ENCODE data around the gene ZNF8. TPM values are rescaled to one million over a fixed set of nuclear protein-coding genes. Genes with fewer than 3 reads are reported as not detected.

ZNF8 gene
- total and polyA plus RNA-seq, 7 donors, result 0.35 to 2.5 (median 1.5) TPM

DNA sequence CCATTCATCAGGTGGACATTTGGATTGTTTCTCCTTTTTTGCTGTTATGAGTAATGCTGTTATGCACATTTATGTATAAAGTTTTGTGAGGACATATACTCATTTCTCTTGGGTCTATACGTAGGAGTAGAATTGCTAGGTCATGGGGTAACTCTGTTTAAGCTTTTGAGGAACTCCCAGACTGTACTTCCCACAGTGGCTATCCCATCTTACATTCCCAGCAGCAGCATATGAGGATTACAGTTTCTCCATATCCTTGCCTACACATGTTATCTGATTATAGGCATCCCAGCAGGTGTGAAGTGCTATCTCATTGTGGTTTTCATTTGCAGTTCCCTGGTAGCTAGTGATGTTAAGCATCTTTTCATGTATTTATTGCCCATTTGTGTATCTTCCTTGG lies 53.9 kb downstream of the ZNF8 start:
- Histone ChIP-seq H3K36me3 (ENCODE audit: insufficient read depth in 1 of 2, low read depth in 1 of 2) (peaks cover 9 to 27% of the 10 kb centered on the region in 2 donors), H3K4me1 (peaks cover 14% of the 10 kb centered on the region), H3K9me3 (no peaks in the 10 kb centered on the region), H3K27ac (no peak overlapping the region), H3K4me3 (no peak overlapping the region), H3K27me3 (ENCODE audit: insufficient read depth in 3 of 3, low read length in 2 of 3) (no peaks in the 10 kb centered on the region)
- DNase-seq (no peak), ATAC-seq (no peak)
- TF ChIP-seq, protein P1, sequence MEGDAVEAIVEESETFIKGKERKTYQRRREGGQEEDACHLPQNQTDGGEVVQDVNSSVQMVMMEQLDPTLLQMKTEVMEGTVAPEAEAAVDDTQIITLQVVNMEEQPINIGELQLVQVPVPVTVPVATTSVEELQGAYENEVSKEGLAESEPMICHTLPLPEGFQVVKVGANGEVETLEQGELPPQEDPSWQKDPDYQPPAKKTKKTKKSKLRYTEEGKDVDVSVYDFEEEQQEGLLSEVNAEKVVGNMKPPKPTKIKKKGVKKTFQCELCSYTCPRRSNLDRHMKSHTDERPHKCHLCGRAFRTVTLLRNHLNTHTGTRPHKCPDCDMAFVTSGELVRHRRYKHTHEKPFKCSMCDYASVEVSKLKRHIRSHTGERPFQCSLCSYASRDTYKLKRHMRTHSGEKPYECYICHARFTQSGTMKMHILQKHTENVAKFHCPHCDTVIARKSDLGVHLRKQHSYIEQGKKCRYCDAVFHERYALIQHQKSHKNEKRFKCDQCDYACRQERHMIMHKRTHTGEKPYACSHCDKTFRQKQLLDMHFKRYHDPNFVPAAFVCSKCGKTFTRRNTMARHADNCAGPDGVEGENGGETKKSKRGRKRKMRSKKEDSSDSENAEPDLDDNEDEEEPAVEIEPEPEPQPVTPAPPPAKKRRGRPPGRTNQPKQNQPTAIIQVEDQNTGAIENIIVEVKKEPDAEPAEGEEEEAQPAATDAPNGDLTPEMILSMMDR (IDR thresholded peaks at IDR 0.05), result no peak
- intact Hi-C loops (cut with DNase I), result no loop called here
- WGBS, 3 donors, result 85 to 93% (median 86%) methylated on average over 1 of the region's 1 CpG

DNA sequence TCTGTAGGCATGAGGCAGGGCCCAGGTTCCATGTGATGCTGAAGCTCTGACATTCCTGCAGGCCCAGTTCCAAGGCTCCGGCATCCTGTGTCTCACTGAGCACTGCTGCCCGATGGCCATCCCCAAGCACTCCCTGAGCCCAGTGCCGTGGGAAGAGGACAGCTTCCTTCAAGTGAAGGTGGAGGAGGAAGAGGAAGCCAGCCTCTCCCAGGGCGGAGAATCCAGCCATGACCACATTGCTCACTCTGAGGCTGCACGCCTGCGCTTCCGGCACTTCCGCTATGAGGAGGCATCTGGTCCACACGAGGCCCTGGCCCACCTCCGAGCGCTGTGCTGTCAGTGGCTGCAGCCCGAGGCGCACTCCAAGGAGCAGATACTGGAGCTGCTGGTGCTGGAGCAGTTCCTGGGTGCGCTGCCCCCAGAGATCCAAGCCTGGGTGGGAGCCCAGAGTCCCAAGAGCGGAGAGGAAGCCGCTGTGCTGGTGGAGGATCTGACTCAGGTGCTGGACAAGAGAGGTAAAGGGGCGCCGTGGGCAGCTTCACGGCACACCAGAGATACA lies 56.0 kb downstream of the ZNF8 start:
- no peak overlapping the region for H3K4me3 ChIP-seq
- peaks cover 9 to 47% of the 10 kb centered on the region in 2 donors for H3K36me3 ChIP-seq (ENCODE audit: insufficient read depth in 1 of 2, low read depth in 1 of 2)
- H3K9me3 ChIP-seq, result no peaks in the 10 kb centered on the region
- no peaks in the 10 kb centered on the region for H3K27me3 ChIP-seq (ENCODE audit: insufficient read depth in 3 of 3, low read length in 2 of 3)
- intact Hi-C loops (cut with DNase I), result no loop called here
- TF ChIP-seq, protein P1 (IDR thresholded peaks at IDR 0.05), result no peak
- H3K27ac ChIP-seq, result no peak overlapping the region
- no peak for ATAC-seq
- DNase-seq, result no peak
- 92 to 94% (median 94%) methylated on average over 19 of the region's 19 CpGs for WGBS, 3 donors
- no peaks in the 10 kb centered on the region for H3K4me1 ChIP-seq

DNA sequence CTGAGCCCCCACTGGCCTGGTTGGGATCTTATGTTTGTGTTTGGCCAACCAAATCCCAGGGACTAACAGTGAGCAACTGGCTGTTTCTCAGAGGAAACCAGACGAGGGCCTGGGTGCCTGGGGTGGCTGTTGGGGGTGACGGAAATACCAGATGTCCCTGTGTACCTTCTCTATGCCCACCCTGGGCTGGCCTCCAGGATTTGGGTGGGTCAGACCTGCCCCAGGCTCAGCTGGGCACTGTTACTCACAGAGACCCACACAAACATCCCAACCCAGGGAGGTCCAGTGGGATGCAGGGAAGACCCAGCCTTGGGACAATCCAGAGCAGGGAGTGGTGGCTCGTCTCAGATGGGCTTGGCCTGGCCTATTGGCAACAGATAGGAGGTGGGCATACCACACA lies 56.9 kb downstream of the ZNF8 start:
- TF ChIP-seq, protein P1 (IDR thresholded peaks at IDR 0.05), result no peak
- ATAC-seq, result no peak
- Histone ChIP-seq H3K36me3 (ENCODE audit: insufficient read depth in 1 of 2, low read depth in 1 of 2) (peaks cover 9 to 53% of the 10 kb centered on the region in 2 donors), H3K27me3 (ENCODE audit: insufficient read depth in 3 of 3, low read length in 2 of 3) (no peaks in the 10 kb centered on the region), H3K9me3 (no peaks in the 10 kb centered on the region), H3K4me1 (no peaks in the 10 kb centered on the region), H3K4me3 (no peak overlapping the region), H3K27ac (no peak overlapping the region)
- no peak for DNase-seq
- 80 to 82% (median 81%) methylated on average over 3 of the region's 3 CpGs for WGBS, 3 donors
- intact Hi-C loops (cut with DNase I), result no loop called here

DNA sequence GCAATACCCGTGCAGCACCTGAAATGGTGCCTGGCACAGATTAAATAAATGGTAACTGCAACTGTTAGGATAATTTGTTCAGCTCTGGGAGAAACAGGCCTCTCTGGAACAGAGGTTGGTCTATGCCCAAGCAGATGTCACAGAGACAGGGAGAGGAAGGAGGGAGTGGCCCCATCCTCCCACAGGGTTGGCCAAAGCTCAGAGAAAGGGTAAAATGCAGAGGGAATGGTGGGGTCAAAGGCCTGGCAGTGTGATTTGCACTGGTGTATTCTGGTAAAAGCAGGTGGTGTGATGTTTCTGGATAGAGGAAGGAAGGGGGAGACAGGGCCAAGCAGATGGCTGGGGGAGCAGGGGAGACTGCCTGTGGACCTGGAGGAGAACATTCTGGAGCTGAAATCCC lies 57.5 kb downstream of the ZNF8 start:
- ATAC-seq (no peak), DNase-seq (no peak)
- TF ChIP-seq, protein P1 (IDR thresholded peaks at IDR 0.05), result no peak
- WGBS, 3 donors, result 79 to 91% (median 88%) methylated on average over 1 of the region's 1 CpG
- no peaks in the 10 kb centered on the region for H3K4me1 ChIP-seq
- intact Hi-C loops (cut with DNase I), result no loop called here
- peaks cover 9 to 59% of the 10 kb centered on the region in 2 donors for H3K36me3 ChIP-seq (ENCODE audit: insufficient read depth in 1 of 2, low read depth in 1 of 2)
- no peaks in the 10 kb centered on the region for H3K9me3 ChIP-seq
- no peak overlapping the region for H3K27ac ChIP-seq
- H3K27me3 ChIP-seq (ENCODE audit: insufficient read depth in 3 of 3, low read length in 2 of 3), result no peaks in the 10 kb centered on the region
- no peak overlapping the region for H3K4me3 ChIP-seq

DNA sequence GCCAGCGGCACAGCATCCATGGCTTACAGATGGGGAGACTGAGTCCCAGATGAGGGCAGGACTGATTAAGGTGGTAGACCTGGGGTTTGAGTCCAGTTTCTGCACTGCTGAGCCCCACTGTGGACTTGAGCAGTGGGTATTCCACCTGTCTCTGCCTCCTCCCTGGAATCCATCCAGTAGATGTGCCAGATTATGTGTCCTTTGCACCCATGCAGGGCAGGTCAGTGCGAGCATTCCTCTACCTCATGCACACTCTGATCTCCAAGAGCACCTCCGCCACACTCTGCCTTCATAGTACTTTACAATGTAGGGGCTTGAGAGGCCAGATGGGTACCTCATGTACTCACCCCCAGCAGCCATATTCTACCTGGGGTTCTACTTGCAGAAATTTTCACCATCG lies 58.1 kb downstream of the ZNF8 start:
- H3K9me3 ChIP-seq, result no peaks in the 10 kb centered on the region
- no peak for DNase-seq
- no peaks in the 10 kb centered on the region for H3K4me1 ChIP-seq
- H3K36me3 ChIP-seq (ENCODE audit: insufficient read depth in 1 of 2, low read depth in 1 of 2), result peaks cover 9 to 62% of the 10 kb centered on the region in 2 donors
- TF ChIP-seq, protein P1 (IDR thresholded peaks at IDR 0.05), result no peak
- no peak overlapping the region for H3K27ac ChIP-seq
- no peak for ATAC-seq
- intact Hi-C loops (cut with DNase I), result no loop called here
- no peaks in the 10 kb centered on the region for H3K27me3 ChIP-seq (ENCODE audit: insufficient read depth in 3 of 3, low read length in 2 of 3)
- 95 to 98% (median 97%) methylated on average over 4 of the region's 4 CpGs for WGBS, 3 donors
- no peak overlapping the region for H3K4me3 ChIP-seq
